ENCODE results near the gene CD37.

The CD37 gene

GRCh38 chr19:49344505-49345423 lies 9.6 kb downstream of the CD37 start:
- no peak for DNase-seq (ENCODE audit: extremely low read depth in 1 of 2, low read depth in 1 of 2)

DNA sequence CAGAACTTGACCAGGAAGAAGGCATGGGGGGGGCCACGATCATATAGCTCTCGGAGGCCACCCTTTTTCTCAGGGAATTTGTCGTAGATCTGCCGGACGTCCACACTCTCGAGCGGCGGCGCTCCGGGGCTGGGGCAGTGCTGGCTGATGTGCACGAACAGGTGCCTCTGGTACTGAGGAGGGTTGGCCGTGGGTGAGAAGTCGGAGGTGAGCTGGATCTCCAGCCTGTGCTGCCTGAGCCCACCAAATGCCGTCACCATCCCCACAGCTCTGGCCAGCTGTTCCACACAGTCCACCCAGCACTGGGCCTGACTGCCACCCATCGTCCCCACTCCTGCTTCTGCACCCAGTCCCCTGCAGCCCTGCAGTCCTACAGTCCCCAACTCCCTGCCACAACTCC lies 12.0 kb downstream of the CD37 start:
- DNase-seq (ENCODE audit: extremely low read depth in 1 of 2, low read depth in 1 of 2), result no peak

DNA sequence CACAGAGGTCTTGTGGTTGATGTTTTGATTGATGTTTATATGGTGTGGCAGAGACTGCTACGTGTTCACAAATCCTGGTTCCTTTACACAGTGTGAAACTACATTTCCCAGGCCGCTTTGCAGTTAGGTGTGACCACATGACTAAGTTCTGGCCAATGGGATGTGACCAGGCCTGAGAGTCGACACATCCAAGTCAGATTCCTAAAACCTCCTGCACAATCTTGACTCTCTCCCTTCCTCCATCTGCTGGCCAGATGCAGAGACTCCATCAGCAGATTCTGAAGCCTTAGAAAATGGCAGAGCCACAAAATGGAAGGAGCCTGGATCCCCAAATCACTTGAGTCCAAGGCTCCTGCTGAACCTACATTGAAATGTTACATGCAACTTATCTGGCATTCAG lies 12.6 kb downstream of the CD37 start:
- no peak for DNase-seq (ENCODE audit: extremely low read depth in 1 of 2, low read depth in 1 of 2)

- DNase-seq (ENCODE audit: extremely low read depth in 1 of 2, low read depth in 1 of 2), result no peak
Observed at GRCh38 chr19:49348305-49349189, 13.3 kb downstream of the CD37 start.

DNA sequence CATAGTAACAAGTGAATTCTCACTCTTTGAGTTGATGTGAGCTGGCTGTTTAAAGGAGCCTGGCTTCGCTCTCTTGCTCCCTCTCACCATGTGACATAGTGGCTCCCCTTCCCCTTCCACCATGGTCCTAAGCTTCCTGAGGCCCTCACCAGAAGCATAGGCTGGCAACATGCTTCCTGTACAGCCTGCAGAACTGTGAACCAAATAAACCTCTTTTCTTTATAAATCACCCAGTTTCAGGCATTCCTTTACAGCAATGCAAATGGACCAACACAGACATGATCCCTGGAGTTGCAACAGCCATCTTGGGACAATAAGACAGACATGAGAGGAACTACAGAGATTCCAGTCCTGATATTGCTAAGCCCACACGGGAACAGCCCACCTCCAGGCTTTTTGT lies 14.4 kb downstream of the CD37 start:
- DNase-seq (ENCODE audit: extremely low read depth in 1 of 2, low read depth in 1 of 2), result no peak

GRCh38 chr19:49355909-49356353 lies 20.7 kb downstream of the CD37 start:
- no peak for DNase-seq (ENCODE audit: extremely low read depth in 1 of 2, low read depth in 1 of 2)

- no peak for DNase-seq (ENCODE audit: extremely low read depth in 1 of 2, low read depth in 1 of 2)
Observed at GRCh38 chr19:49356382-49356781, 21.2 kb downstream of the CD37 start.

DNA sequence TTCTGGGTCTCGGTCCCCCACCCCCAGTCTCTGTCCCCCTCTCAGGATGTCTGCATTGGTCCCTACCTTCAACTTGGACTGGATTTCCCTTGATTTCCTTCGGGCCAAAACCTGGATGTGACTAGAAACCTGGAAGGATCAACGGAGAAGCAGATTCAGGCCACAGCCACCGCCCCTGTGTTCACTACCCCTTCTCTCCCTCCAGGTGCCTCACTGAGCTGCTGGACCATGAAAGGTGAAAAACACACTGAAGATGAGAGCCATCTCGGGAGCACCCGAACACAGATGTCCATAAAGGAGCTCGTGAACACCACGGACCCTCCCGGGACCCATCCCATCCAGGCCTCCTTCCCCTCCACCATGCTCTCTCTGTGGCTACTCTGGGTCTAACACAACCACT lies 22.0 kb downstream of the CD37 start:
- no peak for DNase-seq (ENCODE audit: extremely low read depth in 1 of 2, low read depth in 1 of 2)

DNA sequence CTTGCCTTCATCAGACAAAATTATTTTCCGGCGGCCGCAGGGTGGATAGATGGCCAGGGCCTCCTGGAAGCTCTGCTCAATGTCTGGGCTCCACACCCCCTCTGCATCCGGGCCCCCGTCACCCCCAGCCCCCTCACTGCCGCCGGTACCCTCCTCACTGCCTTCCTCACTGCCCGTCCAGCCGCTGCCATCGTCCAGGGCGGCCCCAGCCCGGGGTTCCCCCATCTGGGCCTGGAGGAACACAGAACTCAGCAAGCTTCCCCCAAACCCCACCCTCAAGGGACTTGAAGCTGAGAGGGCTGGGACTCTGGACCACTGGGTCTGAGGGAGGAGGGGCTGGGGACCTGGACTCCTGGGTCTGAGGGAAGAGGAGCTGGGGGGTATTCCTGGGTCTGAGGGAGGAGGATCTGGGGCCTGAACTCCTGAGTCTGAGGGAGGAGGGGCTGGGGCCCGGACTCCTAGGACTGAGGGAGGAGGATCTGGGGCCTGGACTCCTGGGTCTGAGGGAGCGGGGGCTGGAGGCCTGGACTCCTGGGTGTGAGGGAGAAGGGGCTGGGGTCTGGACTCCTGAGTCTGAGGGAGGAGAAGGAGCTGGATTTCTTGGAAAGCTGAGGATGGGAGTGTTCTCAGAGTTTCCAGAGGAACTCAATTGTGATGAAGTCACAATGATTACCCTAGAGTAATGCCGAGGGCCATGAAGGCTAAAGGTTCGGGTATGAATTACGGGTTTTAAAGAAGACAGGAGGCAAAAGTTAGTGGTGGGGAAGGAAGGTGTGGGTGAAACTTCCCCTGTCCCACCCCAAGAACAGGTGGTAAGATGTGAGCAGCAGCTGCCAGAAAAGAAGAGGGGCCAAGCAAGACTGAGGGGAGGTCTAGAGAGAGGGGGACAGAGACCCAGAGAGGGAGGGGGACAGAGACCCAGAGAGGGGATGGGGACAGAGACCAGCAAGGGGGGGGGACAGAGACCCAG lies 24.9 kb downstream of the CD37 start:
- DNase-seq (ENCODE audit: extremely low read depth in 1 of 2, low read depth in 1 of 2), result no peak

DNA sequence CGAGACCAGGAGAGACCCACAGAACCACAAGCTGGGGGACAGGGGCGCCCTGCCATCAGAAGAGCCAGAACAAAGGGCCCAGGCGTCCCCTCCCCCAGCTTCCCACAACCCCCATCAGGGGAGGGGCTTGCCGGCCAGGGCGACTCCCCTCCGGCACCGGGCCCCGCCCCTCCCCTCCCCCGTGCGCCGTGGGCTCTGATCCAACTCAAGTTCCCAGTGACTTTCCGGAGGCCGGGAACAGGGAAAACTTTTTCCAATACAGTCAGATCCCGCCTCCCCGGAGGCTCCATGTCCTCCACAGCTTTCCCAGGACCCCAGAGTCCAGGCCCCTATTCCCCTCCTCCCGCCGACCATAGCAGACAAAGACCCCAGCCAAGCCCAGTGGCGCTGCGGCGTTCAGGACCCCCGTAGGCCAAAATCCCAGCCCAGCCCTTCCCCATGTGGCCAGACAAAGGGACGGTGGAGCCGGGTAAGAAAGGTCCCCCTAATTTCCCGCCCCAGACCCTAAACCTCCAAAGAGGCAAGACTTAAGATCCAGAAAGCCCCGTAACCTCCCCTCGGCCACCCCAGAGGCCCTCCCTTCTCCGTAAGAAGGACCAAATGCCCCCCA lies 26.3 kb downstream of the CD37 start:
- no peak for DNase-seq (ENCODE audit: extremely low read depth in 1 of 2, low read depth in 1 of 2)

GRCh38 chr19:49362048-49362928 lies 27.1 kb downstream of the CD37 start, which contains the start of gene TEAD2:
Gene TEAD2, minus strand, starts transcription at chr19:49362416. Its CDS starts 2,341 bp downstream, at chr19:49360075.
- no peak for DNase-seq (ENCODE audit: extremely low read depth in 1 of 2, low read depth in 1 of 2)

- DNase-seq (ENCODE audit: extremely low read depth in 1 of 2, low read depth in 1 of 2), result no peak
Observed at GRCh38 chr19:49362929-49363267, 27.7 kb downstream of the CD37 start.

DNA sequence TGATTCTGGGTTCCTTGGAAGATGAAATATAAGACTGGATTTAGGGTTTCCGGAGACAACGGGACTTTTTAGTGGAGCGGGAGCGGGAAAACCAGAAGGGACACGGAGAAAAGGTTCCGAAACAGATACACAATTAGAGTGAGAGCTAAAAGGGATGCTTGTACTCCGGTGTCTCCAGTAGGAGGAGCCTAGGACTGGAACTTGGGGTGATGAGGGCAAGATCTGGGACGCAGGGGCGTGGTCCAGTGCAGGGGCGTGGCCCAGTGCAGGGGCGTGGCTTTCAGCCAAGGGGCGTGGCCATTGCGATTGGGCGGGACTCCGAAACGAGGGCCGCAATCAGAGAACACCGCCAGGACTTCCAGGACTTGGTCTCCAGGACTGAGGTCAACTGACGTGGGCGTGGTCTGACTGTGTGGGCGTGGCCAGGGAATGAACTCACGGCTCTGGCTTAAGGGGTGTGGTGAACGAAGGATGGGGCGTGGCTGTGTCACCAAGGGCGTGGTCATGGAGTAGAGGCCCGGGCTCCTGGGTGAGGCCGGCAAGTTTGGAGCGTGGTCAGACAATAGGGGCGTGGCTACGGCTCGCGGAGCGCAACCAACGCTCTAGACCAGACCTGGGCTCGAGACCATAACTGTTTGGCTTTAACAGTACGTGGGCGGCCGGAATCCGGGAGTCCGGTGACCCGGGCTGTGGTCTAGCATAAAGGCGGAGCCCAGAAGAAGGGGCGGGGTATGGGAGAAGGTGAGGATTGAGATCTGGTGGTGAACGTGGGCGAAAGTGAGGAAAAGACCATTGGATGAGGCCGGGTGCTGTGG lies 28.3 kb downstream of the CD37 start, which contains the start of gene DKKL1:
Gene DKKL1 (plus strand): TSS at position 610 of the 815 bp plus-strand sequence. CDS start 122 bp downstream, at position 732.
- peak; percentile 66 to 85 for DNase-seq (ENCODE audit: extremely low read depth in 1 of 2, low read depth in 1 of 2)

GRCh38 chr19:49364083-49364737 lies 29.0 kb downstream of the CD37 start:
- DNase-seq (ENCODE audit: extremely low read depth in 1 of 2, low read depth in 1 of 2), result no peak

GRCh38 chr19:49366110-49366509 lies 30.9 kb downstream of the CD37 start:
- no peak for DNase-seq (ENCODE audit: extremely low read depth in 1 of 2, low read depth in 1 of 2)

DNA sequence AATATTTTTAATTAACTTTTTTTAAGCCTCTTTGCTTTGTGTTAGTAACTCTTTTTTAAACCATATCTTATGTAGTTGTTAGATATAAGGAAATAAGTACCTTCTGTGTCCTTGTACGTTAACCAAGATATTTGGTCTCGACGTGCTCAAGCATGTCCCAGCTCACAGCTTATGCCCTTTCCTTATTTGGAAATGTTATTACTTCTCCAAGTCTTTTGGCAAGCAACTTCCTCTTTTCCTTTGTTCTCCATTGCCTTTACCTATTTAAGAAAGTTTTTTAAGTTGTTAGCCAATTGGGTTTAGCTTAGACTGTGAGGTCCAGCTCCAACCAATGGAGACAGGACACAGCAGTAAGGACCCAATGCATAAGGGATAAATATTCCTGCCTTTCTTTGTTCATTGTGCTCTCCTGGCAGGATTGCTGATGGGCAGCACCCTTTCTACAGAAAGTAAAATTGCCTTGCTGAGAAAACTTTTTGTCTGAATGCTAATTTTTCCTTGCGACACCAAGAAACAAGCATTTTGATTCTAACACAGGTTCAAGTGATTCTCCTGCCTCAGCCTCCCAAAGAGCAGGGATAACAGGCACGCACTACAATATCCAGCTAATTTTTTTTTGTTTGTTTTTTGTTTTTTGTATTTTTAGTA lies 33.6 kb downstream of the CD37 start:
- DNase-seq (ENCODE audit: extremely low read depth in 1 of 2, low read depth in 1 of 2), result no peak

DNA sequence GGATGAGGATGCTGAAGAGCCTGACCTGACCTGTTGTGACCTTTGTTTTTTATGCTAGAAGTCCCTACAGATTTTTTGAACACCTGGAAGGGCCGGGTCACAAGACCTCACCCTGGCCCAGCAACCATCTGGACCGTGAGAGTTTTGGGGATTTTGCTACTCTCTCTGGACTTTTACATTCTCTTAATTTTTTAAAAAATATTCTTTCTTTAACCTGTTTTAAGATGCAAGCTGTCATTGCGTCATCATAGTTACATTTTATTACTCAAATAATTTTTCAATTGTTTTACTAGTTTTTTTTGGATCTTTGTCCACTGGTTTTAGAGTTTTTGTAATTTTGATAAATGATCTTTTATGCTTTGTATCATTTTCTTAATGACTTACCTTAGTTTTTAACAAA lies 36.0 kb downstream of the CD37 start:
- no peak for DNase-seq (ENCODE audit: extremely low read depth in 1 of 2, low read depth in 1 of 2)
